Measurements from ENCODE around the gene FAIM.
"Not testable (repeated sequence)": the region's sequence is repeated elsewhere in the genome, so short reads cannot be mapped to it uniquely, and the experiment has no call there.

The FAIM gene, protein sequence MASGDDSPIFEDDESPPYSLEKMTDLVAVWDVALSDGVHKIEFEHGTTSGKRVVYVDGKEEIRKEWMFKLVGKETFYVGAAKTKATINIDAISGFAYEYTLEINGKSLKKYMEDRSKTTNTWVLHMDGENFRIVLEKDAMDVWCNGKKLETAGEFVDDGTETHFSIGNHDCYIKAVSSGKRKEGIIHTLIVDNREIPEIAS

GRCh38 chr3:138608322-138609135, at the start of gene FAIM:
TSS of gene FAIM (plus strand) at chr3:138608771. CDS start at chr3:138619727, 10,956 bp downstream.
- DNase-seq (ENCODE audit: low read depth, low spot score): peak; percentile 25

GRCh38 chr3:138559134-138559533, 49.4 kb upstream of the FAIM start:
- no peak for DNase-seq (ENCODE audit: low read depth, low spot score)

DNA sequence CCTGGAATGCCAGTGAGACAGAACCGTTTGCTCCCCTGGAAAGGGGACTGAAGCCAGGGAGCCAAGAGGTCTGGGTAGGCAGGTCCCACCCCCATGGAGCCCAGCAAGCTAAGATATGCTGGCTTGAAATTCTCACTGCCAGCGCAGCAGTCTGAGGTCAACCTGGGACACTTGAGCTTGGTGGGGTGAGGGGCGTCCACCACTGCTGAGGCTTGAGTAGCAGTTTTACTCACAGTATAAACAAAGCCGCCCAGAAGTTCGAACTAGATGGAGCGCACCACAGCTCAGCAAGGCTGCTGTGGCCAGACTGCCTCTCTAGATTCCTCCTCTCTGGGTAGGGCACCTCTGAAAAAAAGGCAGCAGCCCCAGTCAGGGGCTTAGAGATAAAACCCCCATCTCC, 48.1 kb upstream of the FAIM start:
- DNase-seq (ENCODE audit: low read depth, low spot score): no peak

- DNase-seq (ENCODE audit: low read depth, low spot score): not testable (repeated sequence)
Measured at GRCh38 chr3:138562902-138563301, 45.7 kb upstream of the FAIM start.

DNA sequence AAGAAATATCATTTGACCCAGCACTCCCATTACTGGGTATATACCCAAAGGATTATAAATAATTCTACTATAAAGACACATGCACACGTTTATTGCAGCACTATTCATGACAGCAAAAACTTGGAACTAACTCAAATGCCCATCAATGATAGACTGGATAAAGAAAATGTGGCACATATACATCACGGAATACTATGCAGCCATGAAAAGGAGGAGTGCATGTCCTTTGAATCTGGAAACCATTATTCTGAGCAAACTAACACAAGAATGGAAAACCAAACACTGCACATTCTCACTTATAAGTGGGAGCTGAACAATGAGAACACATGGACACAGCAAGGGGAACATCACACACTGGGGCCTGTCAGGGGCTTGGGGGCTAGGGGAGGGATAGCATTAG, 42.3 kb upstream of the FAIM start:
- DNase-seq (ENCODE audit: low read depth, low spot score): not testable (repeated sequence)

GRCh38 chr3:138567403-138567802, 41.2 kb upstream of the FAIM start:
- no peak for DNase-seq (ENCODE audit: low read depth, low spot score)

- no peak for DNase-seq (ENCODE audit: low read depth, low spot score)
Measured at GRCh38 chr3:138569090-138569489, 39.5 kb upstream of the FAIM start.

DNA sequence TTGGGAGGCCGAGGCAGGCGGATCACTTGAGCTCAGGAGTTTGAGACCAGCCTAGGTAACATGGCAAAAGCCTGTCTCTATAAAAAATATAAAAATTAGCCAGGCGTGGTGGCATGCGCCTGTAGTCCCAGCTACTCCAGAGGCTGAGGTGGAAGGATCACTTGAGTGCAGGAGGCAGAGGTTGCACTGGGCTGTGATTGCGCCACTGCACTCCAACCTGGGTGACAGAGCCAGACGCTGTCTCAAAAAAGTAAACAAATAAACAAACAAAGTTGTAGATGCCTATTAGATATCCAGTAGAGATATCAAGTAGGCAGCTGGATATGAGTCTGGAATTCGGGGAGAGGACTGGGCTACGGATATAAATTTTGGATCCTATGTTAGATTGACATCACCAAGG, 38.9 kb upstream of the FAIM start:
- DNase-seq (ENCODE audit: low read depth, low spot score): not testable (repeated sequence)

- DNase-seq (ENCODE audit: low read depth, low spot score): no peak
Measured at GRCh38 chr3:138573138-138573537, 35.4 kb upstream of the FAIM start.

GRCh38 chr3:138578141-138578540, 30.4 kb upstream of the FAIM start:
- no peak for DNase-seq (ENCODE audit: low read depth, low spot score)

GRCh38 chr3:138578961-138579574, 29.5 kb upstream of the FAIM start:
- DNase-seq (ENCODE audit: low read depth, low spot score): no peak

DNA sequence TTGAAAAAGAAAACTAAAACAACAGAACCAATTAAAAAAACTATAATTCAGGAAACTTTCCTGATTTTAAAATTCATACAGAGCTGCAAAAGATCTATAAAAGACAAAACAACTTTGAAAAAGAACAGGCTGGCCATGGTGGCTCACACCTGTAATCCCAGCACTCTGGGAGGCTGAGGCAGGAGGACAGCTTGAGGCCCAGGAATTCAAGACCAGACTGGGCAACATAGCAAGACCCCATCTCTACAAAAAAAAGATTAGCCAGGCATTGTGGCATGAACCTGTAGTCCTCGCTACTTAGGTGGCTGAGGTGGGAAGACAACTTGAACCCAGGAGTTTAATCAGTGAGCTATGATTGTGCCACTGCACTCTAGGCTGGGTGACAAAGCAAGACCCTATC, 21.2 kb upstream of the FAIM start:
- no peak for DNase-seq (ENCODE audit: low read depth, low spot score)

- no peak for DNase-seq (ENCODE audit: low read depth, low spot score)
Measured at GRCh38 chr3:138588445-138588844, 20.1 kb upstream of the FAIM start.

GRCh38 chr3:138591392-138591791, 17.2 kb upstream of the FAIM start:
- DNase-seq (ENCODE audit: low read depth, low spot score): no peak

DNA sequence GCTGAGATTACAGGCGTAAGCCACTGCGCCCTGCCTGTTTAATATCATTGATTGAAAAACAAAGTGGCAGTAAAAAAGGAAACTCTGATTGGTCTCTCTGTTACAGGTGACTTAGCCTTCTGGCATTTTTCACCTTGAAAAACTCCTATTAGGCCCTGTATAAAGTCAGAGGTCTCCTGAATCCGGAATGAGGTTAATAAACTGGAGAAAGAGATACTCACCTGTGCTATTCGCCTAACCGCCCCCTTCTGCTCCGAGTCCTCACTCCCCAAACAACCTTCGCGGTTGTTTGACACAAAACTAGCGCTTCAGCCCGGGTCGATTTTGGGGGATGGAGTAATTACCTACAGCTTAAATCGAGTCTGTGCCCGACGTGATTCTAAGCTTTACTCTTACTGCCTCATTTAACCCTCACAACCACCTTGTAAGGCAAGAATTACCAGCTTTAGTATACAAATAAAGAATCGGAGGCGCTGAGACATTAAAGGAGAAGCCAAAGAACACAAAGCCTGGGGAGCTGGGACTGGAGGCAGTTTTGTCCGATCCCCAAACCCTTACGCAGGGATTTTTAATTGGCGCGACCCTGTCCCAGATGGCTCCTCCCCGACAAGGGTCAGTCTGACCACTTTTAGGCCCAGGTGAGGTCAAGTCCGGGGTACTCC, 15.0 kb upstream of the FAIM start:
- no peak for DNase-seq (ENCODE audit: low read depth, low spot score)

- peak; percentile 77 for DNase-seq (ENCODE audit: low read depth, low spot score)
Measured at GRCh38 chr3:138594150-138594934, 14.2 kb upstream of the FAIM start, which contains the start of gene CEP70. TSS of gene CEP70 (minus strand) at chr3:138594260. CDS start at chr3:138572927, 21,333 bp downstream.

- DNase-seq (ENCODE audit: low read depth, low spot score): no peak
Measured at GRCh38 chr3:138594935-138595610, 13.5 kb upstream of the FAIM start.

- DNase-seq (ENCODE audit: low read depth, low spot score): not testable (repeated sequence)
Measured at GRCh38 chr3:138597186-138597976, 11.2 kb upstream of the FAIM start.

DNA sequence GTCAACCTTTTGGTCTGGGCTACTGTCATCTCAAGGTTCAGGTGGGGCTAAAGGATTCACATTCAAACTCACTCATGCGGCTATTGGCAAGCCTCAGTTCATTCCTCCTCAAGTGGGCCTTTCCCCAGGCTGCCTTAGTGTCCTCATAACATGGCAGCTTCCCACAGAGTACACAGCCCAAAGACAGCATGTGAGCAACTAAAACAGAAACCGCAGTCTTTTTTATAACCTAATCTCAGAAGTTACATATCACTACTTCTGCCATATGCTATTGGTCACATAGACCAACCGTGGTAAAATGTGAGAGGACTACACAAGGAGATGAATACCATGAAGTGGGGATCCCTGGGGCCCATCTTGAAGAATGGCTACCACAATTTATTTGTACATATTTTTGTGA, 10.0 kb upstream of the FAIM start:
- no peak for DNase-seq (ENCODE audit: low read depth, low spot score)
